Measurements from ENCODE around the gene SLC38A1.

GRCh38 chr12:46237371-46238045 is 31.3 kb downstream of the SLC38A1 start:
- TF ChIP-seq CTCF (IDR thresholded peaks at IDR 0.05) (no peak), POLR2A (IDR thresholded peaks at IDR 0.05) (no peak), EP300 (IDR thresholded peaks at IDR 0.05) (no peak)

Measured in sigmoid colon (tissue), 4 donors.